HT-29 (cell line): ENCODE data around the gene KIF3B. TPM values are rescaled to one million over a fixed set of nuclear protein-coding genes. Genes with fewer than 3 reads are reported as not detected.
"Not testable (repeated sequence)": the region's sequence is repeated elsewhere in the genome, so short reads cannot be mapped to it uniquely, and the experiment has no call there.

Experiments
- DNase-seq: peaks from one replicate; pipeline ENCODE4 v3.0.0-alpha.2; 2015; ENCODE audit warnings: low spot score
- total RNA-seq: library from RNA; depleted of rRNA; stranded (reverse); fragments of >200 nt; shearing (Covaris generic); gene quantifications from 2 replicates; pipeline ENCODE4 v1.2.3, GENCODE V29; 2014; rRNA removed

KIF3B gene
- 22.7 and 24.8 TPM in 2 replicates for total RNA-seq

DNA sequence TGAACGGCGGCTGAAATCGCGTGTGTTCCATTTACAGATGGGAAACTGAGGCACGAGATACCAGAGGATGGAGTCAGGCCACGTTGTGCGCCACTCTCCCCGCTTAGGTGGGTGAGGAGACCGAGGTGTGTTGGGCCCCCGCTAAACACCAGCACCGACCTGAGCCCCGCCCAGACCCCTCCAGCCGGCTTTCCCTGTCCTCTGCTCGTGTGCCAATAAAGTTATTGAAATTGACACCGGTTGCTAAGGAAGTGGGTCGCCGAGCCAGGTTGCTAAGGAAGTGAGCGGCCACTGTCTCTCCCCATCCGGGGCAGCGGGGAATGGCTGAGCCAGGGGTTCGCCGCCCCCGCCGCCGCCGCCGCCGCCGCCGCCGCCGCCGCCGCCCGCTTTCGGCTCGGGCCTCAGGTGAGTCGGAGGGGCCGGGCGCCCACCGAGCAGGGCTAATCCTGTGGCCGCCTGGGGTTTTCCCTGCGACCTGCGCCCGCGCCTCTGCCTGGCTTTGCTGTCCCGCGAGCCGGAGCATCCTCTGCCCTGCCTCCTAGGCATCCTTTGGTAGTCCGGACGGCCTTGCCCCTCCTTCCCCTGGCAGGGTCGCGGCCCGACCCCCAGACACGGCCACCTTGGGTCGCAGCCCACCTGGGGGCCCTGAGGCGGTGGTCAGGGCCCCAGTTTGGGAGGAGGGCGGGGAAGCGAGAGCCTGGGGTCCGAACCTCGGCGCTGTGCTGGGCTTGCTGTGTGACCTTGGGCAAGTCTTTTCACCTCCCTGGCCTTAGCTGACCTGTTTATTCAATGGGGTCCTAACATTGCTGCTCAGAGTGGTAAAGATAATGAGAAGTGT lies at the start of gene KIF3B:
TSS of gene KIF3B (plus strand) at position 291 of the 838 bp plus-strand sequence. CDS start 32,127 bp downstream, outside the sequence.
- peak; percentile 91 for DNase-seq

DNA sequence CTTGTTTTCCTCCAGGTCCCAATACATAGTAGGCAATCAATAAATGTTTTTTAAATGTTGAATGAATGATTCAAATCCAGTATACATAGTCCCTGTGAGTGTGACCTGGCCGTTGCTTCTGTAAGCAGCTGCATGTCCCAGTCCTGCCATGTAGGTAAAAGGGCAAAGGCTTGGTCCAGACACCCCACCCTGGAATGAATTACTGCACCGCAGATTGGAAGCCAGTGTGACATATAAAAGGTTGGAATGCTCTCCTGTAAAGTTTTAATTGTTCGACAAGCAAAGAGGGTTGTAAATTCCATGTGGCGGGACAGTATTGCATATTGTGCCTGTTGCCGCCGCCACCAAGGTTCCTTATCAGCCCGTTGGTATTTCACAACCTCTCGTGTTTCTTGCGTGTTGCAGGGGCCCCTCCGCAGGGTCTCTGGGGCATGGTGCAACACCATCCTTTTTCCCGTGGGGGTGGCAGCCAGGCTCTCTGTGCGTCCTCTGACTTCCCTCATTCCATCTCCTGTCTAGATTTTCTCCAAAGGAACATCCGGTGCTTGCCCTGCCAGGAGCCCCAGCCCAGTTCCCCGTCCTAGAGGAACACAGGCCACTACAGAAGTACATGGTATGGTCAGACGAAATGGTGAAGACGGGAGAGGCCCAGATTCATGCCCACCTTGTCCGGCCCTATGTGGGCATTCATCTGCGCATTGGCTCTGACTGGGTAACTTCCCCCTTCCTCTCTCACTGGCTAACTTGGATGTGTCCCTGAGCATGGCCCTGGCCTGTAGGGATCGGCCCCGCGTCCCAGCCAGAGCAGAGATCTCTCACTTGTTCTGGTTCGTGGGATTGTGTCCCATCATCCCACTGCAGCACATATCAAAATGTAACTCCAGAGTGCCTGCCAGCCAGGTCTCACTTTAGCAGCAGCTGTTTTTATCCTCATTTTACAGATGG lies 49.4 kb upstream of the KIF3B start:
- peak; percentile 97 for DNase-seq

- no peak for DNase-seq
Observed at GRCh38 chr20:32229251-32229747, 48.2 kb upstream of the KIF3B start.

- DNase-seq: no peak
Observed at GRCh38 chr20:32230707-32231106, 46.7 kb upstream of the KIF3B start.

- DNase-seq: no peak
Observed at GRCh38 chr20:32231245-32231644, 46.2 kb upstream of the KIF3B start.

DNA sequence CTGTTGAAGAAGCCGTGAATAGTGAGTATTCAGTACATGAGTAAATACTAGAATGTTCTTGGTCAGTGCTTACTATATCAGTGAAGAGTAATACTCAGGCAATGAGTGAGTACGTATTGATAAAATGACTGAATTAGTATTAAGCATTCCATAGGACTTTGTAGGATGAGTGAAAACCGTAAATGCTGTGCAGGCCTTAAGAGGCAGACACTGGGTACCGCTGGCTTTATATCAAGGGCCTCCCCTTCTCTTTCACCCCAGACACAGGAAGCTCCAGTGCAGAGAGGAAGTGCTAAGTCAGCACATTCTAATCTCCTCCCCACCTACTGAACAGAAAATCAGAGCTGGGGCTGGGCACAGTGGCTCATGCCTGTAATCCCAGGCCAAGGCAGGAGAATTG lies 45.6 kb upstream of the KIF3B start:
- DNase-seq: no peak

GRCh38 chr20:32232326-32232886 lies 45.0 kb upstream of the KIF3B start:
- no peak for DNase-seq

GRCh38 chr20:32233286-32233685 lies 44.2 kb upstream of the KIF3B start:
- DNase-seq: no peak

GRCh38 chr20:32234135-32234808 lies 43.2 kb upstream of the KIF3B start:
- DNase-seq: no peak

GRCh38 chr20:32235331-32236047 lies 42.0 kb upstream of the KIF3B start:
- no peak for DNase-seq

DNA sequence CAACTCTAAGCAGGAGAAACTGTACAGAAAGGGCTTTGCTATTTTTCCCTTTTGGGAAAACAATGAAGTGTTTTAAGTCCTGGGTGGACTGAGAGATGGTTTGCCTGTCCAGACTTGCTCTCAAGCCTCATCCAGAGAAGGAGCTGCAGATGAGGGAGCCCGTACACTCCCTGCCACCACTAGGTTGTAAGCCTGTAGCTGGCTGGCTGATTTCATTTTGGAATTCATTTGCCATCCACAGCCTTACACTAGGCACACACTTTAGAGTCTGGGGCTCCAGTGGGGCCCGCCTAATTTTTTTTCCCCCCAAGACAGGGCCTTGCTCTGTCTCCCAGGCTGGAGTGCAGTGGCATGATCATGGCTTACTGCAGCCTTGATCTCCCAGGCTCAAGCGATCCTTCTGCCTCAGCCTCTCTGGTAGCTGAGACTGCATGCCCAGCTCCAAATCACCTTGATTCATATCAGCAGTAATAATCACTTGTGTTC lies 41.4 kb upstream of the KIF3B start:
- DNase-seq: no peak

DNA sequence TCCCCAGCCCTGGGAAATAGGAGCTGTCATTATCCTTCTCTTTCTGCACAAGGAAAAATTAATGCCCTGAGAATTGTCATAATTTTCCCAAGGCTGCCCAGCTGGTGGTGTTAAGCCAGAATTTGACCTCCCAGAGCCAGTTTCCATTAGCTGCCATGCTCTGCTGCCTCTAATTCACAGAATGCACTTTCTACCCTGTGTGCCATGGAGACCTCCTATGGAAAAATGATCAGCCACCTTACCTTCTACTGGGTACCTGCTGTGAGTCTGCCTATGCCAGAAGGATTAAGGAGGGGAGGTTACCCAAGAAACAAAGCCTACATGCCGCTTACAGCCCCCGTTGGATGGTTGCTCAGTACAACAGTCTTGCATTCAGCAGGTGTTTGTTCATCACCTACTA lies 40.6 kb upstream of the KIF3B start:
- no peak for DNase-seq

DNA sequence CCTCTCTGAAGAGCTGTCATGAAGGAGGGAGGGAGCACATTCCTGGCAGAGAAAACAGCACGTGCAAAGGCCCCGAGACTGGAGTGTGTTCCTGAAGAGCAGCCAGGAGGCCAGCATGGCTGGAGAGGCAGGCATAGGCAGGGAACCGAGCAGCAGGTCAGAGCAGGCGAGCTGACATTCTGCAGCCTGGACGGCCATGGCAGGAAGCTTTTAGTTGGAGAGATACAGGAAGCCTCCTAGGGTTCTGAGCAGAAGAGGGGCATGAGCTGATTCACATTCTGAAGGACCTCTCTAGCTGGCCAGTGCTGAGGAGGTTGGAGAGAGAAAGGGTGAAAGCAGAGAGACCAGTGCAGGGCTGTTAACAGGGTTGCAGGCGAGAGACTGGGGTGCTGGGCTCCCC lies 40.0 kb upstream of the KIF3B start:
- no peak for DNase-seq

- no peak for DNase-seq
Observed at GRCh38 chr20:32238483-32239425, 38.7 kb upstream of the KIF3B start.

DNA sequence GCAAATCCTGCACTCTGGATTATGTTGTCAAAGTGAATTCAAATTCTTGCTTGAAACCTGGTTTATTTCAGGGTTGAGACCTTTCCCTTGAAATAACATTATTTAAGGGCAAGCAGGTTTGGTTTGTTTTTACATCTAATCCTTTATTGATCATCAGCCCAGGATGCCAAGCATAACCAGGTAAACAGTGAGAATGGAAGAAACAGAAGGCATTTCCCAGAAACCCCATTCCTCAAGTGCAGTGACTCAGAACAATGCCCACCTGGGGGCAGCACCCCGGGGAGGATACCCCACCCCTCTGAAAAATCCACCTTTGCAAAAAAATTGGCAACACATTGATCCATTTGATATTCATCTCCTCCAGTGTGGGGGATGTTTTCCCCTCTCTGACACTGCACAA lies 37.2 kb upstream of the KIF3B start:
- no peak for DNase-seq

GRCh38 chr20:32241807-32242206 lies 35.6 kb upstream of the KIF3B start:
- no peak for DNase-seq

DNA sequence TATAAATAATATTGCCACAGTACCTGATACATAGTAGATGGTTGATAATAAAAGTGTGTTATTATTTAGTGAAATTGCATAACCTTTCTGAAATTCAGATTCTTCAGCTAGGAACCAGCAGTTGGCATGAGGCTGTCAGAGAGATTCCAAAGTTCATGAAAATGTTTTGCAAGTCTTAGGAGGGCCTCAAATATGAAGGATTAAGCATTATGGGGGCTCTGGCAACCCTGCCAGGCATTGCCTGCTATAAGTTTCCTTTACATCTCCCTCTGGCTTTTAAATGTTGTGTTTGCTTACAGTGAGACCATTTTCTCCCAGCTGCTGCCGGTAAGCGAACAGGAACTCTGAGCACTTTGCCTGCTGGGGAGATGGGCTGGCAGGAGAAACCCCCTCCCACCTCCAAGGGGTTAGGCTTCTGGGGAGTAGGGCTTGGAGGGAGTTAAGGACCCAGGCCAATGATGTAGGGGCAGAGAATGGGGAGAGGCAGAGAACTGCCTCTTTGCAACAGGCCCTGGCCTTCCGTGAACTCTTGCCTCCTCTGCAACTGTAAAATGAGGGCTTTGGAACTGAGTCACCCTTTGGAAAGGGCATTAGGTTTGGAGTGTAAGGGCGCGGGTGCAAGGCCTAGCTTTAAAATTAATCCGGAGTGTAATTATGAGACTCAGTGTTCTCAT lies 33.2 kb upstream of the KIF3B start:
- DNase-seq: no peak

GRCh38 chr20:32244959-32245358 lies 32.5 kb upstream of the KIF3B start:
- DNase-seq: no peak

GRCh38 chr20:32246208-32246607 lies 31.2 kb upstream of the KIF3B start:
- DNase-seq: not testable (repeated sequence)
